Kidney epithelial cell (primary cell): ENCODE data around the gene ADSS1. TPM values are rescaled to one million over a fixed set of nuclear protein-coding genes. Genes with fewer than 3 reads are reported as not detected.

ENCODE experiments used
- DNase-seq: peaks from one replicate; pipeline ENCODE4 v3.0.0-alpha.2; 2010; ENCODE audit warnings: low read depth
- H3K27me3 ChIP-seq: 2 replicates; pipeline ENCODE4 v1.6.0; 2011; ENCODE audit warnings: low read length; ENCODE audit not compliant: control insufficient read depth, insufficient read depth
- H3K36me3 ChIP-seq: 2 replicates; pipeline ENCODE4 v1.5.1; 2011; ENCODE audit warnings: low read length; ENCODE audit not compliant: control insufficient read depth, insufficient read depth
- H3K4me3 ChIP-seq: 2 replicates; pipeline ENCODE4 v1.5.1; 2011; ENCODE audit warnings: low read depth, mild to moderate bottlenecking, control low read depth, low read length
- CTCF ChIP-seq: IDR thresholded peaks from 2 replicates; pipeline ENCODE4 v1.5.1; 2011; ENCODE audit warnings: mild to moderate bottlenecking, moderate library complexity, low read length, control low read depth, inconsistent platforms; ENCODE audit not compliant: insufficient read depth, poor library complexity, severe bottlenecking
- total RNA-seq: library from RNA; depleted of rRNA; stranded (reverse); fragments of >200 nt; gene quantifications from 2 replicates; pipeline ENCODE4 v1.2.3, GENCODE V29; 2015

Gene ADSS1
- total RNA-seq, 1 donor from 2014 or later = 10.3 TPM

GRCh38 chr14:104682107-104682593 is 41.9 kb upstream of the ADSS1 start:
- Histone ChIP-seq H3K4me3 (peak overlapping the region; percentile 17), H3K36me3 (no peaks in the 10 kb centered on the region), H3K27me3 (no peaks in the 10 kb centered on the region)
- DNase-seq = no peak
- TF ChIP-seq CTCF = no peak

- DNase-seq = no peak
- H3K27me3 ChIP-seq = no peaks in the 10 kb centered on the region
Observed at GRCh38 chr14:104683653-104684448, 40.2 kb upstream of the ADSS1 start.

GRCh38 chr14:104684449-104684821 is 39.6 kb upstream of the ADSS1 start:
- DNase-seq = no peak
- H3K36me3 ChIP-seq = no peaks in the 10 kb centered on the region
- no peaks in the 10 kb centered on the region for H3K27me3 ChIP-seq
- TF ChIP-seq CTCF = no peak
- no peak overlapping the region for H3K4me3 ChIP-seq

More at GRCh38 chr14:104683653-104684448, 40.2 kb upstream of the ADSS1 start:
- TF ChIP-seq CTCF = no peak
- no peaks in the 10 kb centered on the region for H3K36me3 ChIP-seq
- H3K4me3 ChIP-seq = no peak overlapping the region

GRCh38 chr14:104685216-104685997 is 38.6 kb upstream of the ADSS1 start:
- Histone ChIP-seq H3K27me3 (no peaks in the 10 kb centered on the region), H3K36me3 (no peaks in the 10 kb centered on the region), H3K4me3 (no peak overlapping the region)
- peak; percentile 10 for TF ChIP-seq CTCF
- DNase-seq = no peak

- no peak for TF ChIP-seq CTCF
- DNase-seq = no peak
- Histone ChIP-seq H3K27me3 (no peaks in the 10 kb centered on the region), H3K4me3 (no peak overlapping the region), H3K36me3 (no peaks in the 10 kb centered on the region)
Observed at GRCh38 chr14:104685998-104686610, 37.9 kb upstream of the ADSS1 start.
